ENCODE measurements around the gene TPP2.

The TPP2 gene

DNA sequence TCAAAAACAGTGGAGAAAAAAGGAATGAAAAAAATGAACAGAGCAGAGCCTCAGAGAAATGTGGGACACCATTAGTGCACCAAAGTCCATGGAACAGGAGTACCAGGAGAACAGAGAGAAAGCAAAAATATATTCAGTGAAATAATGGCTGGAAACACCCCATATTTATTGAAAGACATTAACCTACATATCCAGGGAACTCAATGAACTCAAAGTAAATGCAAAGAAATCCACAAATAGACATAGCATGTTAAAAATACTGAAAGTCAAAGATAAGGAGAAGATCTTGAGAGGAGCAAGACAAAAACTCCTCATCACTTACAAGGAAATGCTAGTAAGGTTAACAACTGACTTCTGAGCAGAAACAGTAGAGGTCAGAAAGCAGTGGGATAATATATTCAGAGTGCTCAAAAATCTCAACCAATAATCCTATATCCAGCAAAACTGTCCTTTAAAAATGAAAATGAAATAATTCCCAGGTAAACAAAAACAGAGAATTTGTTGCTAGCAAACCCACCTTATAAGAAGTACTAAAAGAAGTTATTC, 62.5 kb downstream of the TPP2 start:
- Histone ChIP-seq H3K4me2 (ENCODE audit: low read depth, low read length, poor library complexity, severe bottlenecking) (no peak overlapping the region), H3K9me2 (replicated peaks; ENCODE audit: insufficient read depth, low read length) (no peaks in the 10 kb centered on the region), H3K4me3 (ENCODE audit: insufficient read depth, low read length, poor library complexity, severe bottlenecking) (no peak overlapping the region), H3K27me3 (ENCODE audit: low read length) (no peaks in the 10 kb centered on the region), H3K36me3 (ENCODE audit: low read length) (peaks cover 52% of the 10 kb centered on the region), H3K9me3 (ENCODE audit: insufficient read depth, low read length) (no peaks in the 10 kb centered on the region), H3F3A (ENCODE audit: insufficient read depth) (no peaks in the 10 kb centered on the region), H3K79me2 (ENCODE audit: insufficient read depth, low read length) (no peaks in the 10 kb centered on the region), H2AFZ (ENCODE audit: low read depth, low read length, severe bottlenecking) (no peak overlapping the region), H3K27ac (ENCODE audit: low read depth, low read length) (no peak overlapping the region), H4K20me1 (ENCODE audit: low read depth, low read length) (no peaks in the 10 kb centered on the region; the same call in 1 of the 2 replicates), H3K9ac (ENCODE audit: low read length) (no peak overlapping the region)
- TF ChIP-seq, protein P1, sequence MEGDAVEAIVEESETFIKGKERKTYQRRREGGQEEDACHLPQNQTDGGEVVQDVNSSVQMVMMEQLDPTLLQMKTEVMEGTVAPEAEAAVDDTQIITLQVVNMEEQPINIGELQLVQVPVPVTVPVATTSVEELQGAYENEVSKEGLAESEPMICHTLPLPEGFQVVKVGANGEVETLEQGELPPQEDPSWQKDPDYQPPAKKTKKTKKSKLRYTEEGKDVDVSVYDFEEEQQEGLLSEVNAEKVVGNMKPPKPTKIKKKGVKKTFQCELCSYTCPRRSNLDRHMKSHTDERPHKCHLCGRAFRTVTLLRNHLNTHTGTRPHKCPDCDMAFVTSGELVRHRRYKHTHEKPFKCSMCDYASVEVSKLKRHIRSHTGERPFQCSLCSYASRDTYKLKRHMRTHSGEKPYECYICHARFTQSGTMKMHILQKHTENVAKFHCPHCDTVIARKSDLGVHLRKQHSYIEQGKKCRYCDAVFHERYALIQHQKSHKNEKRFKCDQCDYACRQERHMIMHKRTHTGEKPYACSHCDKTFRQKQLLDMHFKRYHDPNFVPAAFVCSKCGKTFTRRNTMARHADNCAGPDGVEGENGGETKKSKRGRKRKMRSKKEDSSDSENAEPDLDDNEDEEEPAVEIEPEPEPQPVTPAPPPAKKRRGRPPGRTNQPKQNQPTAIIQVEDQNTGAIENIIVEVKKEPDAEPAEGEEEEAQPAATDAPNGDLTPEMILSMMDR (IDR thresholded peaks at IDR 0.05; ENCODE audit: insufficient read depth, low read length, poor library complexity, severe bottlenecking): no peak
- no peak for TF ChIP-seq EZH2phosphoT487 (conservative IDR thresholded peaks at IDR 0.05; ENCODE audit: low read length)

DNA sequence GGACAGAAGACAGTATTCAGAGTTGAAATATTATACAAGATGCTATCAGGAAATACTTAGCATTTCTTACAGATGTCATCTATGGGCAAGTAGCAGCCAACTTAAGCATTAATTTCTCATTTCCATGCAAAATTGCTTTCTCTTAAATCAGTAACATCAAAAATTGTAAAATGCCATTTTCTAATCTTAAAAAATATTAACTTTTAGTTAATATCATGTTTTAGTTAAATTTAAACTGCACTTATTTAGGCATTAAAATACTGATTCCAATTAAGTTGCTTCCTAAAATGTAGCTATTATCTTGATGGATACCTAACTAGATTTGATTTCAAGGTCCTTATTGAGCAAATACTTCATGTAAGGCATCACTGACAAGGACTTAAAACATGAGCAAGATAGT, 70.2 kb downstream of the TPP2 start:
- Histone ChIP-seq H2AFZ (ENCODE audit: low read depth, low read length, severe bottlenecking) (no peak overlapping the region), H3K27ac (ENCODE audit: low read depth, low read length) (no peak overlapping the region), H3K4me3 (ENCODE audit: insufficient read depth, low read length, poor library complexity, severe bottlenecking) (no peak overlapping the region), H3K27me3 (ENCODE audit: low read length) (no peaks in the 10 kb centered on the region), H3K9me2 (replicated peaks; ENCODE audit: insufficient read depth, low read length) (no peaks in the 10 kb centered on the region), H3K9ac (ENCODE audit: low read length) (no peak overlapping the region), H3K79me2 (ENCODE audit: insufficient read depth, low read length) (no peaks in the 10 kb centered on the region), H3K4me2 (ENCODE audit: low read depth, low read length, poor library complexity, severe bottlenecking) (no peak overlapping the region), H4K20me1 (ENCODE audit: low read depth, low read length) (no peaks in the 10 kb centered on the region), H3K36me3 (ENCODE audit: low read length) (peaks cover 53% of the 10 kb centered on the region), H3F3A (ENCODE audit: insufficient read depth) (no peaks in the 10 kb centered on the region), H3K9me3 (ENCODE audit: insufficient read depth, low read length) (no peaks in the 10 kb centered on the region)
- TF ChIP-seq, protein P1 (IDR thresholded peaks at IDR 0.05; ENCODE audit: insufficient read depth, low read length, poor library complexity, severe bottlenecking): no peak

DNA sequence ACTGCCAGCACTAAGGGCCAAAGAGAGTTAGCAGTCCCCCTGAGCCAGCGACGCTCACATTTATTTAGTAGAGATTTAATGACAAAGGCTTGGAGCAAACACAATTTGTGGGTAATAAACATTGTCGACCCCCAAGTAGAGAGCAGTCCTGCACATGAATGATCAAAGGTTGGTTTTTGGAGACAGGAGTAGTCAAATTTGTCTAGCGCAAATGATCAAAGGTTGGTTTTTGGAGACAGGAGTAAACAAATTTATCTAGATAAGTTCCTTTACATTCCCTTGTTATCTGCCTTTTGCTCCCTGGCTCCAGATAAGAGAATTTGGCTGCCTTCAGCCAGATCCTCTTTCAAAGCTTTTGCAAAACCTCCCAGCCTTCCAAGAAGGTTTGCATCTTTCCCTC, 71.1 kb downstream of the TPP2 start:
- Histone ChIP-seq H3K36me3 (ENCODE audit: low read length) (peaks cover 47% of the 10 kb centered on the region), H3K9ac (ENCODE audit: low read length) (no peak overlapping the region), H3K4me3 (ENCODE audit: insufficient read depth, low read length, poor library complexity, severe bottlenecking) (no peak overlapping the region), H3K9me2 (replicated peaks; ENCODE audit: insufficient read depth, low read length) (no peaks in the 10 kb centered on the region), H3K27me3 (ENCODE audit: low read length) (no peaks in the 10 kb centered on the region), H3K9me3 (ENCODE audit: insufficient read depth, low read length) (no peaks in the 10 kb centered on the region), H3F3A (ENCODE audit: insufficient read depth) (no peaks in the 10 kb centered on the region), H2AFZ (ENCODE audit: low read depth, low read length, severe bottlenecking) (no peak overlapping the region), H3K79me2 (ENCODE audit: insufficient read depth, low read length) (no peaks in the 10 kb centered on the region), H3K4me2 (ENCODE audit: low read depth, low read length, poor library complexity, severe bottlenecking) (no peak overlapping the region), H3K27ac (ENCODE audit: low read depth, low read length) (no peak overlapping the region), H4K20me1 (ENCODE audit: low read depth, low read length) (no peaks in the 10 kb centered on the region)
- TF ChIP-seq, protein P1 (IDR thresholded peaks at IDR 0.05; ENCODE audit: insufficient read depth, low read length, poor library complexity, severe bottlenecking): no peak
- TF ChIP-seq EZH2phosphoT487 (conservative IDR thresholded peaks at IDR 0.05; ENCODE audit: low read length): no peak

Measured in SU-DHL-6 (cell line).